ENCODE results near the gene CELF2. TPM values are rescaled to one million over a fixed set of nuclear protein-coding genes. Genes with fewer than 3 reads are reported as not detected.
A peak's percentile ranks its signal among the peaks of the same experiment; 100 is the strongest.

CELF2 gene
- total RNA-seq, 1 experiment from 2014 or later: 0.07 TPM

DNA sequence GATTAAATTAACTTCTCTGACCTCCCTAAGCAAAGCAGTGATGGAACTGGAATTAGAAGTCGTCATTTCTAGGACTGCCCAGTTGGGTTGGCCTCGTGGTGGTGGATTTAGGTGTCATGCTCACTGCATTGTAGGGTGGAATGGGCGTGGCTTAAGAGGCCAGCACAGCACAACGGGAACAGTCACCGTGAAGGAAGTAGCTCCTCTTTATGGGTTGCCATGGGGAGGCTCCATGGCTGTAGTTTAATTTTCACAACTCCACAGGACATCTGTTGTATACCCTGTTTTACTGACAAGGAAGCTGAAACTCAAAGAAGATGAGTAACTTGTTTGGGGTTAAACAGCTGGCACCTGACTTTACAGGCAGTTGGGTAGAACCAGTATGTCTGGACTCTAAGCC, 208.3 kb downstream of the CELF2 start:
- BruUV-seq (replicated peaks): no TSS peak
- Mint-ChIP-seq H3K4me1 (ENCODE audit: insufficient read depth, unreplicated experiment) (no peaks in the 10 kb centered on the region), H3K36me3 (ENCODE audit: insufficient read depth, unreplicated experiment) (no peaks in the 10 kb centered on the region), H3K27ac (ENCODE audit: low read depth, unreplicated experiment) (no peak overlapping the region), H3K9me3 (ENCODE audit: unreplicated experiment) (no peaks in the 10 kb centered on the region), H3K27me3 (ENCODE audit: insufficient read depth, unreplicated experiment) (peaks cover 3% of the 10 kb centered on the region), H3K4me3 (ENCODE audit: unreplicated experiment) (no peak overlapping the region)
- intact Hi-C loops (cut with micrococcal nuclease): no loop called here
- CTCF ChIA-PET: interaction anchor here (0.7 kb wide), 1 partner anchor 21 kb away, joined by 3 read pairs; no protein-coding TSS in a partner anchor
- TF ChIP-seq, protein P1, sequence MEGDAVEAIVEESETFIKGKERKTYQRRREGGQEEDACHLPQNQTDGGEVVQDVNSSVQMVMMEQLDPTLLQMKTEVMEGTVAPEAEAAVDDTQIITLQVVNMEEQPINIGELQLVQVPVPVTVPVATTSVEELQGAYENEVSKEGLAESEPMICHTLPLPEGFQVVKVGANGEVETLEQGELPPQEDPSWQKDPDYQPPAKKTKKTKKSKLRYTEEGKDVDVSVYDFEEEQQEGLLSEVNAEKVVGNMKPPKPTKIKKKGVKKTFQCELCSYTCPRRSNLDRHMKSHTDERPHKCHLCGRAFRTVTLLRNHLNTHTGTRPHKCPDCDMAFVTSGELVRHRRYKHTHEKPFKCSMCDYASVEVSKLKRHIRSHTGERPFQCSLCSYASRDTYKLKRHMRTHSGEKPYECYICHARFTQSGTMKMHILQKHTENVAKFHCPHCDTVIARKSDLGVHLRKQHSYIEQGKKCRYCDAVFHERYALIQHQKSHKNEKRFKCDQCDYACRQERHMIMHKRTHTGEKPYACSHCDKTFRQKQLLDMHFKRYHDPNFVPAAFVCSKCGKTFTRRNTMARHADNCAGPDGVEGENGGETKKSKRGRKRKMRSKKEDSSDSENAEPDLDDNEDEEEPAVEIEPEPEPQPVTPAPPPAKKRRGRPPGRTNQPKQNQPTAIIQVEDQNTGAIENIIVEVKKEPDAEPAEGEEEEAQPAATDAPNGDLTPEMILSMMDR (IDR thresholded peaks at IDR 0.05; ENCODE audit: unreplicated experiment): no peak
- peak; percentile 2 for DNase-seq (ENCODE audit: unreplicated experiment)
- POLR2A ChIA-PET: no interaction called here

DNA sequence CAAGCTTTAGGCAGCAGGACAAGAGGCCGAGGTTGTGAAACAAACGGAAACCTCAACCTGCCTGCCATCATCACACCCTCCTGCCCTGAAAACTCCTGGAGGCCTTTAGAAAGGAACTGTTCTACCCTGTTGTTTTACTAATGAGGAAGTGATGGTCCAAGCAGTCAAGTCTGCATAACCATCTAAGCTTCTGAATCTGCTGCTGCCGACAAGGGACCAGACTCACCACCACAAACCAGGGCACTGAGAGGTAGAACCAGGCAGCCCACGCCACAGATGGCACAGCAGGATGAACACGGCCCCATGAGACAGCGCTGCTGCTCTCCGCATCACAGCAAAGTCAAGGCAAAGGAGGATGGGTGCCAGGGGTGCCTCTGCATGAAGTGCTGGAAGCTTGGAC, 209.4 kb downstream of the CELF2 start:
- intact Hi-C loops (cut with micrococcal nuclease): no loop called here

DNA sequence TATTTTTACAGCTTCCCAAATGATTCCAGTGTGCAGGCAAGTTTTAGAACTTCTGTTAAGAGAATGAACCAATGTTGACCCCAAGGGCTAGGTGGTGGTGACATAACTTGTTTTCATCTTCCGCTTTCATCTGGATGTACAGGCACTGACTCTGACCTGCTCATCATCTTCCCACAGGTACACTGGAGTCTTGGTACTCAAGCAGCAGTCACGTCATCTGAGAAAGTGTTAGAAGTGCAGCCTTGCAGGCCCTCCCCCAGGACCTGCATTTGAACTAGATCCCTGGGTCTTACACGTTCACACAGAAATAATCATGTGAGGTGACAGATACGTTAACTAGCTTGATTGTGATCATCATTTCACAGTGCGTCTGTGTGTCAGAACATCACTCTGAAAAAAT, 212.2 kb downstream of the CELF2 start:
- Mint-ChIP-seq H3K36me3 (ENCODE audit: insufficient read depth, unreplicated experiment) (no peaks in the 10 kb centered on the region), H3K27ac (ENCODE audit: low read depth, unreplicated experiment) (no peak overlapping the region), H3K4me1 (ENCODE audit: insufficient read depth, unreplicated experiment) (no peaks in the 10 kb centered on the region), H3K27me3 (ENCODE audit: insufficient read depth, unreplicated experiment) (peaks cover 12% of the 10 kb centered on the region), H3K4me3 (ENCODE audit: unreplicated experiment) (no peak overlapping the region), H3K9me3 (ENCODE audit: unreplicated experiment) (no peaks in the 10 kb centered on the region)
- BruUV-seq (replicated peaks): no TSS peak
- intact Hi-C loops (cut with micrococcal nuclease): no loop called here
- DNase-seq (ENCODE audit: unreplicated experiment): no peak
- ChIA-PET POLR2A (no interaction called here), CTCF (no interaction called here)
- TF ChIP-seq, protein P1 (IDR thresholded peaks at IDR 0.05; ENCODE audit: unreplicated experiment): no peak

More for the DNA sequence above, 209.4 kb downstream of the CELF2 start:
- ChIA-PET POLR2A (no interaction called here), CTCF (no interaction called here)
- Mint-ChIP-seq H3K27me3 (ENCODE audit: insufficient read depth, unreplicated experiment) (peaks cover 12% of the 10 kb centered on the region), H3K4me3 (ENCODE audit: unreplicated experiment) (no peak overlapping the region), H3K27ac (ENCODE audit: low read depth, unreplicated experiment) (no peak overlapping the region), H3K36me3 (ENCODE audit: insufficient read depth, unreplicated experiment) (no peaks in the 10 kb centered on the region), H3K4me1 (ENCODE audit: insufficient read depth, unreplicated experiment) (no peaks in the 10 kb centered on the region), H3K9me3 (ENCODE audit: unreplicated experiment) (no peaks in the 10 kb centered on the region)
- DNase-seq (ENCODE audit: unreplicated experiment): no peak
- TF ChIP-seq, protein P1 (IDR thresholded peaks at IDR 0.05; ENCODE audit: unreplicated experiment): no peak
- BruUV-seq (replicated peaks): no TSS peak

DNA sequence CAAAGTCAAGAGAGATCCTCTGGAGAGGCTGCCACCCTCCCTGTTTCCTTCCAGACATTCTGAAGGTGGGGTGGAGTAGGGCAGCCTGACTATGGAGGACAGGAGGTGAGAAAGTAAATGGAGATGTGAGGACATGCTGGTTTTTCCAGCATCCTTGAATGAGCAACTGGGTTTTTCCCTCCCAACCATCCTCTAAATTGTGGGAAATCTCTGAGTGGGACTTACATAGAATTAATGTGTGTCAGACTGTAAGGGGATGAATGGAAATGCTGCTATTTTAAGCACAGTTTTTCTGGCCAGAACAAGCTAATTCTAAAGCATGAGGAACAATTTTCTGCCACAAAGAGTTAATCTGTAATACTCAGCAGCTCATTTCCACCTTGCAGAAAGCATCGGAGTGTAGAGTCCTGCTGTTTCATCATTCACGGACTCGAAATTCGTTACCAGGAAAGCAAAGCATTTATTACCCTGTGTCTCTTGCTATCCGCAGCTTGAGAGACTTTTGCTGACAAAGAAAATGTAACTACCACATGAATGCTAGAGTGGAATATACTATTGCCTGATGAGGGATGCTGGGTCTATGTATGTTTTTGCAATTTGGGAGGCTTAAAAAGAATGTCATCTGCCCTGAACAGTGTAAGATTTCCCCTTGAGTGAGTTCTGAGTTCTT, 213.0 kb downstream of the CELF2 start:
- CTCF ChIA-PET: no interaction called here
- TF ChIP-seq, protein P1 (IDR thresholded peaks at IDR 0.05; ENCODE audit: unreplicated experiment): no peak
- H3K9me3 Mint-ChIP-seq (ENCODE audit: unreplicated experiment): no peaks in the 10 kb centered on the region

More for the DNA sequence above, 213.0 kb downstream of the CELF2 start:
- POLR2A ChIA-PET: no interaction called here
- H3K36me3 Mint-ChIP-seq (ENCODE audit: insufficient read depth, unreplicated experiment): no peaks in the 10 kb centered on the region
- H3K4me1 Mint-ChIP-seq (ENCODE audit: insufficient read depth, unreplicated experiment): no peaks in the 10 kb centered on the region
- BruUV-seq (replicated peaks): no TSS peak
- H3K27me3 Mint-ChIP-seq (ENCODE audit: insufficient read depth, unreplicated experiment): peaks cover 12% of the 10 kb centered on the region
- no peak overlapping the region for H3K27ac Mint-ChIP-seq (ENCODE audit: low read depth, unreplicated experiment)
- intact Hi-C loops (cut with micrococcal nuclease): no loop called here
- no peak overlapping the region for H3K4me3 Mint-ChIP-seq (ENCODE audit: unreplicated experiment)
- no peak for DNase-seq (ENCODE audit: unreplicated experiment)

All from MCF 10A (cell line).